Effector CD8-positive, alpha-beta T cell (primary cell): ENCODE measurements around the gene COMMD10.

Experiments used
- DNase-seq: peaks from one replicate; lab custom pipeline; 2025; lab: John Stamatoyannopoulos, UW

The COMMD10 gene

GRCh38 chr5:116216246-116216645 is 131.4 kb downstream of the COMMD10 start:
- DNase-seq = no peak

GRCh38 chr5:116225281-116225922 is 140.6 kb downstream of the COMMD10 start:
- DNase-seq = no peak

GRCh38 chr5:116229131-116229689 is 144.4 kb downstream of the COMMD10 start:
- no peak for DNase-seq

- no peak for DNase-seq
These were observed 146.5 kb downstream of the COMMD10 start for GRCh38 chr5:116231288-116231687.

GRCh38 chr5:116234681-116235080 is 149.9 kb downstream of the COMMD10 start:
- DNase-seq = no peak

GRCh38 chr5:116237917-116238500 is 153.2 kb downstream of the COMMD10 start:
- no peak for DNase-seq

- no peak for DNase-seq
These were observed 157.5 kb downstream of the COMMD10 start for GRCh38 chr5:116242343-116242742.

GRCh38 chr5:116248432-116248831 is 163.6 kb downstream of the COMMD10 start:
- no peak for DNase-seq

- DNase-seq = no peak
These were observed 164.8 kb downstream of the COMMD10 start for GRCh38 chr5:116249648-116250047.

- no peak for DNase-seq
These were observed 171.9 kb downstream of the COMMD10 start for GRCh38 chr5:116256717-116257116.

GRCh38 chr5:116265471-116265870 is 180.6 kb downstream of the COMMD10 start:
- DNase-seq = no peak

GRCh38 chr5:116271446-116272025 is 186.7 kb downstream of the COMMD10 start:
- no peak for DNase-seq

- DNase-seq = no peak
These were observed 187.6 kb downstream of the COMMD10 start for GRCh38 chr5:116272281-116272941.

GRCh38 chr5:116273448-116274242 is 188.8 kb downstream of the COMMD10 start:
- DNase-seq = no peak

GRCh38 chr5:116274251-116274650 is 189.4 kb downstream of the COMMD10 start:
- no peak for DNase-seq

- DNase-seq = no peak
These were observed 190.5 kb downstream of the COMMD10 start for GRCh38 chr5:116275282-116275681.

GRCh38 chr5:116276952-116277351 is 192.1 kb downstream of the COMMD10 start:
- no peak for DNase-seq

- DNase-seq = no peak
These were observed 195.5 kb downstream of the COMMD10 start for GRCh38 chr5:116280149-116280803.

GRCh38 chr5:116281309-116281708 is 196.5 kb downstream of the COMMD10 start:
- DNase-seq = no peak

GRCh38 chr5:116288524-116288923 is 203.7 kb downstream of the COMMD10 start:
- no peak for DNase-seq

- no peak for DNase-seq
These were observed 204.5 kb downstream of the COMMD10 start for GRCh38 chr5:116289276-116289675.
